Testis (tissue), 3 donors: Measurements from ENCODE around the gene PLA2G2C. TPM values are rescaled to one million over a fixed set of nuclear protein-coding genes. Genes with fewer than 3 reads are reported as not detected.
"Not testable (repeated sequence)": the region's sequence is repeated elsewhere in the genome, so short reads cannot be mapped to it uniquely, and the experiment has no call there.

Experiments used
- DNase-seq: peaks from one replicate; pipeline ENCODE4 v3.0.0-alpha.2; 2019
- H3K27ac ChIP-seq, 2 donors: fragments of 200-600 bp; sonication (generic); one replicate each; pipeline ENCODE4 v1.5.1; 2019
- H3K27me3 ChIP-seq: fragments of 200-600 bp; sonication (generic); one replicate; pipeline ENCODE4 v1.5.1; 2019
- H3K36me3 ChIP-seq: fragments of 200-600 bp; sonication (generic); one replicate; pipeline ENCODE4 v1.5.1; 2017; ENCODE audit warnings: low read depth; ENCODE audit errors: missing control alignments
- H3K4me1 ChIP-seq: fragments of 200-600 bp; sonication (generic); one replicate; pipeline ENCODE4 v1.5.1; 2019
- H3K4me3 ChIP-seq, 2 donors: fragments of 200-600 bp; sonication (generic); one replicate each; pipeline ENCODE4 v1.5.1; 2017 to 2019
- H3K9me3 ChIP-seq: fragments of 200-600 bp; sonication (generic); one replicate; pipeline ENCODE4 v1.5.1; 2017
- POLR2A ChIP-seq: fragments of 450-650 bp; IDR thresholded peaks from one replicate; pipeline ENCODE4 v1.6.1; 2017; ENCODE audit warnings: antibody characterized with exemption, mild to moderate bottlenecking, moderate library complexity
- WGBS, 2 donors: methylation state at CpG; one replicate each; pipeline ENCODE4 v1.1.5; 2018; 5-methylcytosine and 5-hydroxymethylcytosine counted together
- intact Hi-C: fragments of 100-400 bp; cut with DNase I; formaldehyde crosslinking; loops from one replicate; pipeline ENCODE4 v1.15.1; 2023; ENCODE audit warnings: low total_unique reads
- polyA plus RNA-seq: library from polyadenylated mRNA; stranded (reverse); fragments of 350-450 nt; fragmentation: Illumina TruSeq; extraction: RNeasy Lipid Tissue Mini Kit (QIAGEN cat#74804); gene quantifications from one replicate; pipeline ENCODE4 v1.2.3, GENCODE V29; 2014; ENCODE audit warnings: low read depth, low replicate concordance; ENCODE audit not compliant: insufficient read depth
- total RNA-seq, 2 donors: library from RNA; depleted of rRNA; stranded (reverse); fragments of >200 nt; gene quantifications; one replicate each; pipeline ENCODE4 v1.2.3, GENCODE V29; 2016
- TF ChIP-seq, protein P1 (sequence below), 3 experiments: fragments of 450-650 bp in 2 of 3; fragments of 200-600 bp in 1 of 3; sonication (generic) in 1 of 3; IDR thresholded peaks; one replicate each; pipeline ENCODE4 v1.5.1; 2016 to 2019; ENCODE audit warnings: antibody characterized with exemption in 3 of 3, mild to moderate bottlenecking in 2 of 3, moderate library complexity in 1 of 3

PLA2G2C gene
- total and polyA plus RNA-seq, 3 donors from 2014 or later = 0.31 to 1.1 (median 0.47) TPM

DNA sequence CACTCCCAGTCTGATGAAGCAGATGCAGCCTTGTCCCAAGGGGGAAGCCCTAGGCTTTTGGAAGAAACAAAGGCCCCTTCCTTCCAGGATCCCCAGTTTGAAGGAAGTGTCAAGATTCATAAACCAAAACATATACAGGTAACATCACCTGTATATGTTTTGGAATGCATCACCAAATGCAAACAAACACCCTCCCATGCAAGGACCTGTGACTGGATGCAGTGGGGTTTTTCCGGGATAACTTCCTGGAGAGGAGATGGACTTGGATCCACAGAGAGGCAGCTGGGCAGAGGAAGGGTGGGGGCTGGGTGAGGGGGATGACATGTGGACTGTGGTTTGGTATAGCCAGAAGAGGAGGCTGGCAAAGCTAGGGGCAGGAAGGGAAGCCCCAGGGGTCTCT lies 48.7 kb downstream of the PLA2G2C start:
- WGBS, 2 donors = 94 to 100% methylated on average over 1 of the region's 1 CpG
- H3K4me1 ChIP-seq = no peaks in the 10 kb centered on the region
- intact Hi-C loops = no loop called here

DNA sequence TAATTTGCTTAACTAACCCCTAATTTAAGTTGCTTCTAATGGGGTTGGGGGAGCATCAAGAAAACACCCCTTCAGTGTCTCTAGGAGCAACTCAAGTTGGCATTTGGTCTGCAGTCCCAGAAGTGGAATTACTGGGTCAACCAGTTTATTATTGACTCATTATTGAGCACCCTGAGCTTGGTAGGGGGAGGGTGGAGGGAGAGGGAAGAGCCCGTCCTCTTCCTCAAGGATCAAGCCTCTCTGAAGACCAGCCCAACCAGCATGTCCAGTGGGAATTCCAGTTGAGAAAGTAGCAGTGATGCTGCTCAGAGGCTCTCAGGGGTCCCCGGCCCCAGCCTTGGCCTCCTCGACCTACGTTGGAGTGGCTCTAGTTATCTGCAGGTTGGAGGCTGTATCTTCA lies 49.3 kb downstream of the PLA2G2C start:
- no peak for DNase-seq
- intact Hi-C loops = no loop called here
- H3K4me1 ChIP-seq = no peaks in the 10 kb centered on the region
- no peak for TF ChIP-seq POLR2A
- TF ChIP-seq, protein P1, sequence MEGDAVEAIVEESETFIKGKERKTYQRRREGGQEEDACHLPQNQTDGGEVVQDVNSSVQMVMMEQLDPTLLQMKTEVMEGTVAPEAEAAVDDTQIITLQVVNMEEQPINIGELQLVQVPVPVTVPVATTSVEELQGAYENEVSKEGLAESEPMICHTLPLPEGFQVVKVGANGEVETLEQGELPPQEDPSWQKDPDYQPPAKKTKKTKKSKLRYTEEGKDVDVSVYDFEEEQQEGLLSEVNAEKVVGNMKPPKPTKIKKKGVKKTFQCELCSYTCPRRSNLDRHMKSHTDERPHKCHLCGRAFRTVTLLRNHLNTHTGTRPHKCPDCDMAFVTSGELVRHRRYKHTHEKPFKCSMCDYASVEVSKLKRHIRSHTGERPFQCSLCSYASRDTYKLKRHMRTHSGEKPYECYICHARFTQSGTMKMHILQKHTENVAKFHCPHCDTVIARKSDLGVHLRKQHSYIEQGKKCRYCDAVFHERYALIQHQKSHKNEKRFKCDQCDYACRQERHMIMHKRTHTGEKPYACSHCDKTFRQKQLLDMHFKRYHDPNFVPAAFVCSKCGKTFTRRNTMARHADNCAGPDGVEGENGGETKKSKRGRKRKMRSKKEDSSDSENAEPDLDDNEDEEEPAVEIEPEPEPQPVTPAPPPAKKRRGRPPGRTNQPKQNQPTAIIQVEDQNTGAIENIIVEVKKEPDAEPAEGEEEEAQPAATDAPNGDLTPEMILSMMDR (IDR thresholded peaks at IDR 0.05) = no peak
- H3K4me3 ChIP-seq = no peak overlapping the region
- no peaks in the 10 kb centered on the region for H3K9me3 ChIP-seq
- H3K36me3 ChIP-seq = no peaks in the 10 kb centered on the region
- no peaks in the 10 kb centered on the region for H3K27me3 ChIP-seq
- WGBS, 2 donors = 84 to 92% methylated on average over 4 of the region's 4 CpGs
- no peak overlapping the region for H3K27ac ChIP-seq

More for the DNA sequence above, 48.7 kb downstream of the PLA2G2C start:
- H3K36me3 ChIP-seq = no peaks in the 10 kb centered on the region
- no peak overlapping the region for H3K4me3 ChIP-seq
- no peaks in the 10 kb centered on the region for H3K9me3 ChIP-seq
- H3K27me3 ChIP-seq = no peaks in the 10 kb centered on the region
- DNase-seq = no peak
- TF ChIP-seq, protein P1 (IDR thresholded peaks at IDR 0.05) = no peak
- TF ChIP-seq POLR2A = no peak
- no peak overlapping the region for H3K27ac ChIP-seq

DNA sequence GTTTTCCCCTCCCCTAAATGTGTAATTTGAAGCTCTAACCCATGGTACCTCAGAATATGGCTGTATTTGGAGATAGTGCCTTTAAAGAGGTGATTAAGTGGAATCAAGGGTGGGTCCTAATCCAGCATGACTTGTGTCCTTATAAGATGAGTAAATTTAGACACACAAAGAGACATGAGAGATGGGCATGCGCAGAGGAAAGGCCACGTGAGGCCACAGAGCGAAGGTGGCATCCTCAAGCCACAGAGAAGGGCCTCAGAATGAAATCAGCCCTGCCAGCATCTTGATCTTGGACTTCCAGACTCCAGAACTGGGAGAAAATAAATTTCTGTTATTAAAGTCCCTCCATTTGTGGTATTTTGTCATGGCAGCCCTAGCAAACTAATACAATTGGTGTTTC lies 50.1 kb downstream of the PLA2G2C start:
- no peak for DNase-seq

DNA sequence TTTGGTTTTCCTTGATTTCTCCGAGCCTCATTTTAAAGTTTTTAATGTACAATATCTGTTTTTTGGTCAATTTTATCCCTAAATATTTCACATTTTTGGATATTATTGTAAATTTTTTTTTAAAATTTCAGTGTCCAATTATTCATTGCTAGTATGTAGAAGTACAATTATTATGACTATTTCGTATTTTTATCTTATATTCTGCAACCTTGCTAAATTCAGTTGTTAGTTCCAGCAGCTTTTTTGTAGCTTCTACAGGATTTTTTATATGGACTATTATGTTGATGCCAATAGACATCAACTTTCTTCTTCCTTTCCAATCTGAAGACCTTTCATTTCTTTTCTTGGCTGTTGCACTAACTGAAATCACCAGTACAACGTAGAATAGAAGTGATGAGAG lies 51.3 kb downstream of the PLA2G2C start:
- Histone ChIP-seq H3K4me3 (no peak overlapping the region), H3K36me3 (no peaks in the 10 kb centered on the region), H3K27ac (no peak overlapping the region), H3K4me1 (no peaks in the 10 kb centered on the region), H3K27me3 (no peaks in the 10 kb centered on the region), H3K9me3 (no peaks in the 10 kb centered on the region)
- TF ChIP-seq, protein P1 (IDR thresholded peaks at IDR 0.05) = no peak
- WGBS, 2 donors = 94 to 95% methylated on average over 3 of the region's 3 CpGs
- no peak for DNase-seq
- intact Hi-C loops = no loop called here

More for the DNA sequence above, 50.1 kb downstream of the PLA2G2C start:
- no peak overlapping the region for H3K27ac ChIP-seq
- TF ChIP-seq, protein P1 (IDR thresholded peaks at IDR 0.05) = no peak
- TF ChIP-seq POLR2A = no peak
- H3K9me3 ChIP-seq = no peaks in the 10 kb centered on the region
- H3K4me1 ChIP-seq = no peaks in the 10 kb centered on the region
- no peak overlapping the region for H3K4me3 ChIP-seq
- intact Hi-C loops = no loop called here
- no peaks in the 10 kb centered on the region for H3K27me3 ChIP-seq
- H3K36me3 ChIP-seq = no peaks in the 10 kb centered on the region
- 96% methylated on average over 3 of the region's 3 CpGs for WGBS, 2 donors

- H3K9me3 ChIP-seq, H3K4me1 ChIP-seq, H3K4me3 ChIP-seq, H3K36me3 ChIP-seq, H3K27me3 ChIP-seq, DNase-seq, intact Hi-C loops, H3K27ac ChIP-seq: not testable (repeated sequence)
- 95 to 98% methylated on average over 3 of the region's 3 CpGs for WGBS, 2 donors
These were observed 55.8 kb downstream of the PLA2G2C start for GRCh38 chr1:20130518-20130917.
